GM04503 (cell line): Measurements from ENCODE around the gene CAPZA2.

Source experiments
- DNase-seq: peaks from one replicate; pipeline ENCODE4 v3.0.0-alpha.2; 2012; ENCODE audit warnings: low read depth

CAPZA2 gene

GRCh38 chr7:116862951-116863670 lies 724 bp downstream of the CAPZA2 start:
- no peak for DNase-seq

GRCh38 chr7:116863936-116864500 lies 1.6 kb downstream of the CAPZA2 start:
- no peak for DNase-seq

DNA sequence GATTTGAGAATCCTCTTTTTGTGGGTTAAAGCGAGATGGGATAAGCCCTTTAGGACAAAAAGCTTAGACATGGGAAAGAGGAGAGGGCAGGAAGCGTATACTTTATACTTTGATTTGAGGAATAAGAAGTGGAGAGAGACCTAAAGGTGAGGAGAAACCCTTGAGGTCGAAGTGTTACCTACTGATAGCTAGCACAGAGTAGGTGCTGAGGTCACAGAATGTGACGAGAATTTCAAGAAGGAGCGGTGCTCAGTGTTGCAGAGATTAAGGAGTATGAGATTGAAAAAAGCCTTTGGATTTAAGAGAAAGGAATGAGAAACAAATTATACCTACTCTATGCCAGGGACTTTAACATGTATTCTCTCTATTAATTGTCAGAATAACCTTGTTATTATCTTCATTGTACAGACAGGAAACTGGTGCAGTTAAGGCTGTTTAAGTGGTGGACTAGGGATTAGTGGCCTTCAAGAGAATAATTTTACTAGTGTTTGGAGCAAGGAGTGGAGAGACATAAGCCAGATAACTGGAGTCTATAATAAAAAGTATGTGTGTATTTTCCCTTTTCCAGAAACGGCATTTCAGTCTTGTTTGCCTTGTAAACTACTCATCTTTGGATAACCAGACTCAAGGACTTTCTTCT lies 8.8 kb downstream of the CAPZA2 start:
- no peak for DNase-seq

- no peak for DNase-seq
Measured at GRCh38 chr7:116872026-116872425, 9.6 kb downstream of the CAPZA2 start.

- no peak for DNase-seq
Measured at GRCh38 chr7:116873619-116874018, 11.2 kb downstream of the CAPZA2 start.

DNA sequence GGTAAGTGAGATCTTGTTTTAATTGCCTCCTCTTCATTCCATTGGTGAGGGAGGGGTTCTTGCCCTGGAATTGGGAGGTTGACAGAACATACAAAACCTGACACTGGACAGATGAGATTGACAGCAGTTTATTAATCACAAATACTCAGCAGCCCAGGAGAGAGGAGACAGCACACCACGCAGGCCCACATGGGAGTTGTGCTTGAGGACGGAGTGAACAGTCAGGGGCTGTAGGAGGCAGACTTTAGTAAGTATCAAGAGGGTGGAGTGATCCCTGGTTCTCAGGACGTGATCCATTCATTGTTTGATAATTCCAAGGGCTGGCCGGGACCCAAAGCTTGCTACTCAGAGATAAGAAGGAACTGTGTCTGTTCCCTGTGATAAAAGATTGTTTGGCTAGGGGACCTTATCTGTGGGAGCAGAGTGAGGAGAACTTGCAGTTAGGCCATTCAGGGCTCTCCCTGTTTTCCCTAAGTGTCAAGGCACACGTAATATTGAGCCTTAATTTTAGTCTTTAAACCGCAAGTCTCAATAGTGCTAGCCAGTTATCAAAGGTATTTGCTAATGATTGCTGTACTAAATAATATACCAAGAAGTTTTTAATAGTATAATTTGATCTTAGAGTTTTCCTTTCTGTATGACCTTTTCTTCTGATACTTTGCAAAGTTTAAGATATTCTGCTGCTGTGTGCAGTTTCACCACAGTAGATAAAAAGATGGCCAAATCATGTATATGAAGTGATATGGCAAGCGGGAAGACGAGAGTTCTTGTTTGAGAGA lies 14.5 kb downstream of the CAPZA2 start:
- no peak for DNase-seq

GRCh38 chr7:116877443-116878217 lies 15.2 kb downstream of the CAPZA2 start:
- DNase-seq: no peak

GRCh38 chr7:116884691-116885090 lies 22.3 kb downstream of the CAPZA2 start:
- DNase-seq: no peak

DNA sequence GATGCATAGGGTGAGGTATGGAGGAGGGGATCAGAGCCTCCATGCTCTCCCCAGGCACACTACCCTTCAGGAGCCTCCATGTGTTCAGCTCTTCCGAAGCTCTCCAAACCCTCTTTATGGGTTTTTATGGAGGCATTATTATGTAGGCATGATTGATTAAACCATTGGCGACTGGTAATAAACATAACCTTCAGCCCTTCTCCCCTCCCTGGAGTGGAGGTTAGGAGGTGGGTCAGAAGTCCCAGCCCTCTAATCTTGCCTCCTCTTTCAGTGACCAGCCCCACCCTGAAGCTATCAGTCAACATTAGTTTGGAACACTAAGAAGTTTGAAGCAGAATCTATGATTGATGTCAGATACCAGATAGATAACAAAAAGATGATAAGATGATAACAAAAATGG lies 23.3 kb downstream of the CAPZA2 start:
- DNase-seq: no peak

GRCh38 chr7:116886543-116887156 lies 24.3 kb downstream of the CAPZA2 start:
- no peak for DNase-seq

- no peak for DNase-seq
Measured at GRCh38 chr7:116888895-116889294, 26.5 kb downstream of the CAPZA2 start.

DNA sequence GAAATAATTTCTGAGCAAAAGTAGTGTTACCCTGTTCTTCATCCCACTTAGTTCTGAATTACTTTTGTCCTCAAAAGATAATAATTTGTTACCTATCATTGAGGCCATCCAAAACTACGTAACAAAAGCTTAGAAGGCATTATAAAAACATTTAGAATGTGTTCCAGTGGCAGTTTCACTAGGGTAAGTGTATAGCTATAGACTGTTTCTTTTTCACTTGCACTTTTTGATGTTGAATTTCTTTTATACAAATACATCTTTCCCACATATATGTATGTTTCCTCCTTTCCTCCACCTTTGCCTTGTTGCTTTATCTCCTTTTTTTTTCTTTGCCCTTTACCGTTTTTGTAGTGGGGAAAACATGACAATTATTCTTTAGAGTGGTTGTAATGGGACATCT lies 33.5 kb downstream of the CAPZA2 start:
- no peak for DNase-seq

DNA sequence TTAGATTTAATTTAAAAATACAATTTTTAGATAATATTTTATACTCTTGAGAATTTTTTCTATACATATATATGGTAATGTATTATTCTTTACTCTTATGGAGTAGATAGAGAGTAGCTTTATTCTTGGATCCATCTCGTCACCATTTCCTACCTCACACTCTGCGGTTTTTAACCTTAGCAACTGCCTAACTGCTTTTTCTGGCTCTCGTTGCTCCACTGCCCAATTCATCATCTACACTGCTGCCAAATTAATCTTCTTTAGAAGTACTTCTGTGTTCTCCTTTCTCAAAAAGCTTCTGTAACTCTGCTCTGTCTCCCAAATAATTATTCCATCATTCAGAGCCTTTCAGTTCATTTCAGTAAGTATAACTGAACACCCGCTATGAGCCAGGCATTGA lies 35.3 kb downstream of the CAPZA2 start:
- DNase-seq: no peak

GRCh38 chr7:116899308-116899707 lies 36.9 kb downstream of the CAPZA2 start:
- no peak for DNase-seq

DNA sequence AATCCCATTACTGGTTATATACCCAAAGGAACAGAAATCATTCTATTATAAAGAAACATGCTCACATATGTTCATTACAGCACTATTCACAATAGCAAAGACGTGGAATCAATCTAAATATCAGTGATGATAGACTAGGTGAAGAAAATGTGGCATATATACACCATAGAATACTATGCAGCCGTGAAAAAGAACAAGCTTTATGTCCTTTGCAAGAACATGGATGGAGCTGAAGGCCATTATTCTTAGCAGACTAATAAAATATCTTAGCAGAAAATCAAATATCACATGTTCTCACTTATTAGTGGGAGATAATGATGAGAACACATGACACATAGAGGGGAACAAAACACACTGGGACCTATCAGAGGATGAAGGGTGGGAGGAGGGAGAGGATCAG lies 38.8 kb downstream of the CAPZA2 start:
- DNase-seq: no peak

DNA sequence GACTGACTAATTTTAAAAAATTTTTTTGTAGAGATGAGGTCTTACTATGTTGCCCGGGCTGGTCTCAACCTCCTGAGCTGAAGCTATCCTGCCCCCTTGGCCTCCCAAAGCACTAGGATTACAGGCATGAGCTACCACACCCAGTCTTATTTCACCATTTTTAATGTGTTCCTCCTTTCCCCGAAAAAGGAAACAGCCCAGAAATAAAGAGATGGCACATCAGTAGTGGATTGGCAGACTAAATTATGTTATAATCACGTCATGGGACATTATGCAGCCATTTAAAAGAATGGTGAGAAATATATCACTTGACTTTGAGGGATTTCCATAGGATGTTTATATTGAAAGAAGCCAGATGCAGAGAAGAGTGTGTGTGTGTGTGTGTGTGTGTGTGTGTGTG lies 40.5 kb downstream of the CAPZA2 start:
- DNase-seq: no peak

- DNase-seq: no peak
Measured at GRCh38 chr7:116906391-116906790, 44.0 kb downstream of the CAPZA2 start.

GRCh38 chr7:116910383-116910782 lies 48.0 kb downstream of the CAPZA2 start:
- DNase-seq: no peak

GRCh38 chr7:116911801-116912200 lies 49.4 kb downstream of the CAPZA2 start:
- no peak for DNase-seq

DNA sequence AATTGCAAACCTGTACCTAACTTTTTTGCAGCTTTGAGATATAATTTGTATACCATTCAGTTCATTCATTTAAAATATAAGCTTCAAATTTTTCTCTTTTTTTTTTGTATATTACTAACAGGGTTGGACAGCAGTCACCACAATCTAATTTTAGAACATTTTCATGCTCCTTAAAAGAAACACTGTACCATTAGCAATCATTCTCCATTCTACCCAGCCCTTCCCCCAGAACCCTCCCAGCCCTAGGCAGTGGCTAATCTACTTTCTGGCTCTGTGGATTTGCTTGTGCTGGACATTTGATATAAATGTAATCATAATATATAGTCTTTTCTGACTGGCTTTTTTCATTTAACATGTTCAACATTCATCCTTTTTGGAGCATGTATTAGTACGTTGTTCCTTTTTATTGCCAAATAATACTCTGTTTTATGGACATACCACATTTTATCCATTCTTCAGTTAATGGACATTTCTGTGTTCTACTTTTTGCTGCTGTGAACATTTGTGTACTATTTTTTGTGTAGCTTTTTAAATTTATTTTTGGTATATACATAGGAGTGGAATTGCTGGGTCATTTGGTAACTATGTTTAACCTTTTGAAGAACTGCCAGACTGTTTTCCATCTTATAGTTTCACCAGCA lies 50.0 kb downstream of the CAPZA2 start:
- DNase-seq: no peak

DNA sequence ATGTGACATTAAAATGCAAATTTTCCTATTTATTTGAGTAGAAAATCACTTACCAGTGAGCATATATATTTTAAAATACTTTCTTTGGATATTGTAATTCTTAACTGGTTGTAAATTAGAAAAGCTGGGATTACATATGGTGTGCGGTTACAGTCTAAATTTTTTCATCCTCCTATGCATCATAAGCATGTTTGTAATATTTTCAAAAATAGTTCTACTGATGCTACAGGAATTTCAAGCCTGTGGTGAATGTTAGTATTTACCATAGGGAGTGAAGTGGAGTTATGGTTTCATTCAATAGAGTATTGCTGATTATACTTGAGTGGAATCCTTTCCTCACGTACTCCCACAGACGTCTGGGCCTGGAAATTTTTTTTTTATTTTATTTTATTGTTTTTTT lies 56.3 kb downstream of the CAPZA2 start:
- no peak for DNase-seq
